ENCODE measurements around the gene ROCK2.

The ROCK2 gene

DNA sequence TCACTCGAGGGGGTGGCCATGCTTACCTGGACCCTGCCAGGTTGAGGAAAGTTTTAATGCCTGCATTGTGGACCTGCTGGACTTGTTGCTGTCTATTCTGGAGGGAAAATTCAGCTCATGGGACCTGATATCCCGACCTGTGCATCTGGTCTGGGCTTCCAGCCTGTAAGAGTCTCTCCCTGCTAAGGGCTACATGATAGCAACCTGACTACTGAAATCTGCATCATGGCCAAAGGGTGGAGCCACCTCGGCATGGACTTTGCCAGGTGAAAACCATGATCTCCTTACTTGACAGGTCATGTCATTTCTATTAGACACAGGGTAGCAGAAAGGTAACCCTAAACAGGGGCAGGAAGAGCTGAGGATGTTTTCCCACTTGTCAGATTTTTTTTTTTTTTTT is 202.1 kb downstream of the ROCK2 start:
- ChIA-PET POLR2A (ENCODE audit: low non-redundant PET) (no interaction called here), CTCF (no interaction called here)
- TF ChIP-seq, protein P1, sequence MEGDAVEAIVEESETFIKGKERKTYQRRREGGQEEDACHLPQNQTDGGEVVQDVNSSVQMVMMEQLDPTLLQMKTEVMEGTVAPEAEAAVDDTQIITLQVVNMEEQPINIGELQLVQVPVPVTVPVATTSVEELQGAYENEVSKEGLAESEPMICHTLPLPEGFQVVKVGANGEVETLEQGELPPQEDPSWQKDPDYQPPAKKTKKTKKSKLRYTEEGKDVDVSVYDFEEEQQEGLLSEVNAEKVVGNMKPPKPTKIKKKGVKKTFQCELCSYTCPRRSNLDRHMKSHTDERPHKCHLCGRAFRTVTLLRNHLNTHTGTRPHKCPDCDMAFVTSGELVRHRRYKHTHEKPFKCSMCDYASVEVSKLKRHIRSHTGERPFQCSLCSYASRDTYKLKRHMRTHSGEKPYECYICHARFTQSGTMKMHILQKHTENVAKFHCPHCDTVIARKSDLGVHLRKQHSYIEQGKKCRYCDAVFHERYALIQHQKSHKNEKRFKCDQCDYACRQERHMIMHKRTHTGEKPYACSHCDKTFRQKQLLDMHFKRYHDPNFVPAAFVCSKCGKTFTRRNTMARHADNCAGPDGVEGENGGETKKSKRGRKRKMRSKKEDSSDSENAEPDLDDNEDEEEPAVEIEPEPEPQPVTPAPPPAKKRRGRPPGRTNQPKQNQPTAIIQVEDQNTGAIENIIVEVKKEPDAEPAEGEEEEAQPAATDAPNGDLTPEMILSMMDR (conservative IDR thresholded peaks at IDR 0.05; ENCODE audit: low read depth): no peak
- no peak for DNase-seq (ENCODE audit: low spot score)
- no peak overlapping the region for H3K27ac ChIP-seq

DNA sequence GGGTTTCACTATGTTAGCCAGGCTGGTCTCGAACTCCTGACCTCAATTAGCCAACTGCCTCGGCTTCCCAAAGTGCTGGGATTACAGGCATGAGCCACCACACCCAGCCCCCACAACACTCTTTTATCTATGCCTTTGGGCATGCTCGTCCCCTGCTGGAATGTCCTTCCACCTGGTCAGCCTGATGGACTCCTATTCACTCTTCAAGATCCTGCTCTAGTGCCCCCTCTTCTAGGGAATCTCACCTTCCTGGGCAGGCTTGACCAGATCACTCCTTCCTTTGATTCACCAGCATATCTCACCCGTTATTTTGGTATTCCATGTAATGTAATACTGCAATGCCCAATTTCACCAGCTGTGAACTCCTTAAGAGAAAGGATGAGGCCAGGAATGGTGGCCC is 203.1 kb downstream of the ROCK2 start:
- H3K27ac ChIP-seq: no peak overlapping the region
- ChIA-PET POLR2A (ENCODE audit: low non-redundant PET) (no interaction called here), CTCF (no interaction called here)
- DNase-seq (ENCODE audit: low spot score): no peak
- TF ChIP-seq, protein P1 (conservative IDR thresholded peaks at IDR 0.05; ENCODE audit: low read depth): no peak

DNA sequence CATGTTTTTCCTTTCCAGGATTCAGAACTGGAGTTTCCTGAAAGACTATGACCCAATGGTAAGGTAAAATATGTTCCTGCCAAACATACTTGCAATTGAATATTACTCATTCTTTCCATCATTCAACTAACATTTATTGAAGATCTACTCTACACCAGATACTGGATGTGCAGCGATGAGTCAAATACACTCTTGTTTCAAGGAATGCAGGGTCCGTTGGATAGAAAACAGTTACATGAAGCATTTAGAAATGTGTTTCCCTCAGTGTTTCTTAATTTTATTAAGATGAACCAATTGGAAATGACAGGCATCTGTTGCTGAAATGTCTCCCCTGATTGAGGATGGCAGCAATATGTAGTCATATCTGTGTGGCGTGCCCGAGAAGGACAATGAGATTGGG is 203.9 kb downstream of the ROCK2 start:
- CTCF ChIA-PET: no interaction called here
- DNase-seq (ENCODE audit: low spot score): no peak
- POLR2A ChIA-PET (ENCODE audit: low non-redundant PET): no interaction called here
- no peak overlapping the region for H3K27ac ChIP-seq
- TF ChIP-seq, protein P1 (conservative IDR thresholded peaks at IDR 0.05; ENCODE audit: low read depth): no peak

DNA sequence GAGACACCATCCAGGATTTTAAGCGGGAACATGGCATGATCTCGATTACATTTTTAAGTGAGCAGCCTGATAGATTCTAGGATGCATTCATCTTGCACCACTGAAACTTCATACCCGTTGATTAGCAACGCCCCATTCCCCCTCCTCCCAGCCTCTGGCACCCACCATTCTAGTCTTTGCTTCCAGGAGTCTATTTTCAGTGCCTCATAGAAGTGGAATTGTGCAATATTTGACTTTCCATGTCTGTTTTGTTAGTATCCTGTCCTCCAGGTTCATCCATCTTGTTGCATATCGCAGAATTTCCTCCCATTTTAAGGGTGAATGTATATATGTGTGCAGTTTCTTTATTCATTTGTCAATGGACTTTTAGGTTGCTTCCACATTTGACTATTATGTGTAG is 210.1 kb downstream of the ROCK2 start:
- CTCF ChIA-PET: interaction anchor here (1.3 to 2.2 kb wide), 2 partner anchors 302 to 312 kb away, joined by 3 to 9 read pairs; no protein-coding TSS in a partner anchor
- POLR2A ChIA-PET (ENCODE audit: low non-redundant PET): no interaction called here
- TF ChIP-seq, protein P1 (conservative IDR thresholded peaks at IDR 0.05; ENCODE audit: low read depth): no peak
- DNase-seq (ENCODE audit: low spot score): no peak
- H3K27ac ChIP-seq: no peak overlapping the region

DNA sequence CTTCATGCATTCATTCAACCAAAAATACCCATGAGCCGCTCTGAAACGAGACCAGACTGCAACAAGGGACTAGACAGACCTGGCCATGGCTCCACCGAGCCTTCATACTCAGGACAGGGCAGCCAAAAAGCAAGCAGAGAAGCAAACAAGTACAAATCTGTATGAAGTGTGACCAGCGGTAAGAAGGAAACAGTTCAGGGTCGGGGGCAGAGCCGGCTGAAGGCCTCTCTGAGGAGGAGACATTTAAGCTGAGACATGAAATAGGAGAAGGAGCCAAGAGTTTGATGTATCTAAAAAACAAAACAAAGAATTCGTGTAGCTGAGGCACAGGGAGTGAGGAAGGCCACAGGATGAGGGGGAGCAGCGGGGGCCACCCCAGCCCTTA is 210.5 kb downstream of the ROCK2 start:
- TF ChIP-seq, protein P1 (conservative IDR thresholded peaks at IDR 0.05; ENCODE audit: low read depth): no peak
- ChIA-PET POLR2A (ENCODE audit: low non-redundant PET) (no interaction called here), CTCF (interaction anchor here (1.3 to 2.3 kb wide), 3 partner anchors 302 to 449 kb away, joined by 3 to 12 read pairs (median 9); no protein-coding TSS in a partner anchor)
- no peak overlapping the region for H3K27ac ChIP-seq
- no peak for DNase-seq (ENCODE audit: low spot score)

DNA sequence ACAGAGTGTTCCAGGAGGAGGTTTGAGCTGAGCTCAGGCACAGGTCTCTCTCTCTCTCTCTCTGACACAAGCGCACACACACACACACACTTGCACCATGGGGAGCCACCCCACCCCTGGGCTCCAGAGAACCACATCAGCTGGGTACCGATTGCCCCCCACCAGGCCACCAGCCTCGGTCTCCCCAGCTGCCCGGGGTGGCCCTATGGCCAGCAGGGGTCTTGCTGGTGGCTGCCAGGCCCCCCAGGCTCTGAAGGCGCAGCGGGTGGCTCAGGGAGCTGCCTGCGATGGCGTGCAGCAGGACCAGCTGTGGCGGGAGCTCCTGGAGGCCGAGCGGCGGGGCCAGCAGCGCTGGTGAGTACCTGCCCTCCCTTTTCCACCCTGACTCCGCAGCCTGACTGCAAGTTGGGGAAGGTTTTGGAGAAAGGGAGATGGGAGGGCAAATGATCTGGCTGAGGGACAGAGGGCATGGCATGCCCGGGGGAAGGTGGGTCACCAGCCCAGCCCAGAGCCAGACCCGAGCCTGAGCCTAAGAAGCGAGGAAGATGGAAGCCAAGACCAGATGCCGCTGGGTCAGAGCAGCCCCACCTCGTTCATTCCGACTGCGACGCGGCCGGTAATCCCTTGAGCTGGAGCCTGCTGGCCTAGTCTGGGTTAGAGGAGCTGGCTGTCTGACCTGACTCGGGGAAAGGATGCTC is 211.0 kb downstream of the ROCK2 start:
- POLR2A ChIA-PET (ENCODE audit: low non-redundant PET): interaction anchor here (0.6 kb wide), 4 partner anchors 67 to 481 kb away, joined by 3 read pairs; no protein-coding TSS in a partner anchor
- TF ChIP-seq, protein P1 (conservative IDR thresholded peaks at IDR 0.05; ENCODE audit: low read depth): no peak
- H3K27ac ChIP-seq: no peak overlapping the region
- CTCF ChIA-PET: interaction anchor here (0.5 to 5.4 kb wide), 23 partner anchors 9 to 640 kb away, joined by 3 to 51 read pairs (median 5); partner anchors contain the start of gene SLC66A3
- DNase-seq (ENCODE audit: low spot score): no peak
